Measurements from ENCODE around the gene NT5C3A.
"Not testable (repeated sequence)": the region's sequence is repeated elsewhere in the genome, so short reads cannot be mapped to it uniquely, and the experiment has no call there.

The NT5C3A gene

GRCh38 chr7:33062023-33062781, at the start of gene NT5C3A:
NT5C3A (minus strand) TSS chr7:33062776; CDS start chr7:33062705, 71 bp downstream.
- DNase-seq: peak; percentile 66

DNA sequence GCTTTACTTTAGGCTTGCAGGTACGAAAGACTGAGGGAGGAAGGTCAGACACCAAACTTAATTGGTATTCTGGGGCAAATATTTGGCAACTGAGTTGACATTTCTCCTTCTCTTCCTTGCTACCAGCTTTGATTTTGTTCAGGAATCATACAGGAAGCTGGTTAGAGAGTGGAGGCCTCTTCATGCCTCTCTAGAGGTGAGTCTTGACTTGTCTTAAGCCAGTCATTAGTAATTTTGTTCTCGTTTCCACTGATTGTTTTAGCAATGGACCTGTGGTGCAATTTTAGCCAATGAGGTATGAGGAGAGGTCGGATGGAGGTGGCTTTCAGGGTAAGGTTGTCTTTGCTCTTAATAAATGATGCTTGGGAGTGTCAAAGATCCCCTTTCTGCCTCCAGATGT, 49.0 kb upstream of the NT5C3A start:
- DNase-seq: no peak

- no peak for DNase-seq
These were observed 47.2 kb upstream of the NT5C3A start for GRCh38 chr7:33109758-33110238.

- peak; percentile 90 for DNase-seq
These were observed 46.6 kb upstream of the NT5C3A start, which contains the start of gene RP9 for GRCh38 chr7:33109005-33109757. RP9 (minus strand) TSS chr7:33109404; CDS start chr7:33109372, 32 bp downstream.

- DNase-seq: peak; percentile 63
These were observed 46.0 kb upstream of the NT5C3A start for GRCh38 chr7:33108554-33109004.

DNA sequence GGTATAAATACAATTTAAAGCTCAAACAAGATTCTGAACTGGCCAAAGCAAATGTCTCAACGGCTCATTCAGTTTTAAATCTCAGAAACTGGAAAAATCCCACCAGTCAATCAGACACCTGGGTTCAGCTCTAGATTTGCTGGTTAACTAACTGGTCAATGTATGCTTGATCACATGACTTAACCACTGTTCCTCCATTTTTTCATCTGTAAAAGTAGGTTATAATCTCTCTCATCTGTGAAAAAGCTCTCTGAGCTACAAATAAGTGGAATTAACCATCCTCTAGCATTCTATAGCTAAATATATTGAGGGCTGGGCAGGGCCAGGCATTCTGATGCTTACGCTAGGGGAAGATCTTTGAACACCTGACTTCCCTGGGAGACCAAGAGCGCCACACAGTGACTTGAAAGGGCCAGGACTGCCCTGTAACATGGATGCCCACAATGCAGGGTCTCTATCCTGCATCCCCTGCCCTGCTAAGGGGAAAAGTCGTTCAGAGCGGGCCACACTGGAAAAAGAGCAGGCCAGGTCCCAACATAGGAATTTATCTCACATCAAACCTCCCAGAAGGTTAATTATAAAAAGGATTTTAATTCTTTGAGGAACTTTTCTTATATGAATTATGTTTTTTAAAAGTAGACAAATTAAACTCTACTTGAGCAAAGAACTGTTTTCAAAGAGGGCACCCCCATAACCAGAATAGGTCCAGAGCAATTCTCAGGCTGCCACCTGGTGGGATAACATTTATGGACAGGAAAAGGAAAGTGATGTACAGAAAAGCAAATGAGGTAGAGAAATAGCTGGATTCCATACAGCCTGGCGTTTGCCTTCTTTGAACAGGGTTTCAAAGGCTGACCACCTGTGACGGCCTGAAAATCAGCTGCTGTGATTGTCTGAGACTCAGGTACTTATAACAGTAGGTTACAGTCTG, 44.8 kb upstream of the NT5C3A start:
- peak; percentile 66 for DNase-seq

DNA sequence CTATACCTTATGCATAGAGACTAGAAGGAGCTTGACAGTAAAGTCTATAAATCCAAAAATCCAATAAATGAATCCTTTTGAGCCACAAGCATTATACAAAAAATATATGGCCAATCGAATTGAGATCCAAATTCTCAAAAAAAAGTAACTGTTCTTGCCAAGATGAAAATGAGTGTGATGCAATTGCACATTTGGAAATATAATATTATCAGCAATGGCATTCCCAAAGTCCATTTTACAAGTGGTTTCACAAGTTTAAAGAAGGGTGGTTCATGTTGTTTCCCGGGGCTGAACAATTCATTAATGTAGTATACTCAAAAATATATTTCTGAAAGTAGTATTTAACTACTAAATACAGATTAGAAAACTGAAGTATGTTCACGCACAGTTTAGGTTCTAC, 39.3 kb upstream of the NT5C3A start:
- no peak for DNase-seq

GRCh38 chr7:33100770-33101169, 38.2 kb upstream of the NT5C3A start:
- DNase-seq: no peak

GRCh38 chr7:33099154-33099940, 36.8 kb upstream of the NT5C3A start:
- no peak for DNase-seq

DNA sequence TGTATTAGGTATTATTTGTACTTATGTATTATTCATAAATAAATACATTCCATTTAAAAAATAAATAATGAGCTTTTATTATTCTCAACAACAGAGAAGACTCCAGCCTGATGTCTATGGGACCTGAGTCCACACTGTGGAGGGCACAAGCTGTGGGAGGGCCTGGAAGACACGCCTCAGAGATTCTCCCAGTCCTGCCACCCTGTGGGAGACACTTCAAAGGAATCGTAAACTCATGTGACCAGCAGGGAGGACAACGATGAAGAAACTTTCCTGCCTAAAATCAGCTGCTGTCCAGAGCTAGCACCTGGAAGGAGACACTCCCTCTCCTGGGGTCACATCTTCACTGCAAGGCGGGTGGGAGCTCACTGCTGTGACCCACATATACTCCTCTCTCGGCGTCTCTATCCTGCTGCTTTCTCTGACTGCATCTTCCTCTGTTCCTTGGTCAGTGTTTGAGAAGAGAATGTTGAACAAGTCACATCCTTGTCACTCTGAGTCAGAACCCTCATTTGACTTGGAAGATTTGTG, 32.2 kb upstream of the NT5C3A start:
- not testable (repeated sequence) for DNase-seq

DNA sequence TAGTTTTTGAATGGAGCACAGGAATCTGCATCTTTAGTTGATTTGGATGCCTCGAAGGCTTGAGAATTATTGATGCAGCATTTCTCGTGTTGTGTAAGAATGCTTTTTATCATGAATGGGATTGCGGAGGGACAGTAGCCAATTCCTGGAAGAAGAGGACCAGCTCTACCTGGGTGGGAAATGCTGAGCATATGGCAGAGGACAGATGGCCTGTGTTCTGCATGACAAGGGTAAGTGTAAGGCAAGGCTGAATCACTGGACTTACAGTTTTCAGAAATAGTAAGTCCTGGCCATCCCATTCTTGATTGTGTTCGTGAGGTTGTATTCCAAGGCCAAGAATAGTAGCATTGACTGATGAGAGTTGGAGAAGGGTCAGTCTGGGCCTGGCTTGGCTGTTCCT, 30.7 kb upstream of the NT5C3A start:
- peak; percentile 22 for DNase-seq

DNA sequence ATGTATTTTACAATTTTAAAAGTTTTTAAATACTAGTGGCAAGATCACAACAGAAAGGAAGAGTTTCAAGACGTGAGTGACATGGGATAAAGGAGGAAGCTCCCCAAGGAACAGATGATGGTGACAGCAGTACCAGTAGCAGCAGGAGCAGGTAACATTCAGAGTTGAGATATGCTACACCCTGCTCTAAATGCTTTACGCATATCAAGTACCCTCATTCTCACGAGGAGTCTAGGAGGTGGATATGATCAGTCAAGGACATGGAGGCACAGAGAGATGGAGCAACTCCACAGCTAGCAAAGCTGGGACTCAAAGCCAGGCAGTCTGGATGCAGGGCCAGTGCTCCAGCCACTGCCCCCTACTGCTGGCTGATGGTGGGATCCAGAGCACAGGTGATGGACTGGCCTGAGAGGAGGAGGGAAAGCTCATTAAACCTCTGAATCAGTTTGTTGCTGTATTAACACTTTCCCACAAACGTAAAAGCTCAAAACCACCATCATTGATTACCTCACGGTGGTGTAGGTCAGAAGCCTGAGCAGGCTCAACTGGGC, 29.1 kb upstream of the NT5C3A start:
- no peak for DNase-seq

- no peak for DNase-seq
These were observed 28.5 kb upstream of the NT5C3A start for GRCh38 chr7:33091111-33091531.

GRCh38 chr7:33089142-33089541, 26.6 kb upstream of the NT5C3A start:
- no peak for DNase-seq

- no peak for DNase-seq
These were observed 25.3 kb upstream of the NT5C3A start for GRCh38 chr7:33087858-33088257.

GRCh38 chr7:33087356-33087755, 24.8 kb upstream of the NT5C3A start:
- no peak for DNase-seq

- DNase-seq: no peak
These were observed 17.5 kb upstream of the NT5C3A start for GRCh38 chr7:33079763-33080690.

DNA sequence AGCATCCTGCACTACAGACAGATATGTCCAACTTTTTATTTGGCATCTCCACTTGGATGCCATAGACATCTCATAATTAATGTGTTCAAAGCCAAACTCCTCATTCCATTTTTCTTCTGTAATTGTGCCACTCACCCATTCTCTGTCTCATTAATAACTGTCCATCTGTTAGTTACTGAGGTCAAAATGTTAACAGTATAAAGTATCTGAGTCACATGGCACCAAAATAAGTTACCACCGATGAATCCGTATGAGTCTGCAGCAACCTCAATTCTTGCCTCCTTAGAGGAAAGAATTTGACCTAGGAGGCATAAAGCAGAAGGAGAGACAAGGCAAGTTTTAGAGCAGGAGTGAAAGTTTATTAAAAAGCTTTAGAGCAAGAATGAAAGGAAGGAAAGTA, 16.5 kb upstream of the NT5C3A start:
- DNase-seq: no peak

GRCh38 chr7:33076737-33077136, 14.2 kb upstream of the NT5C3A start:
- no peak for DNase-seq

All from NCI-H82 (cell line).